HEK293 (cell line): ENCODE data around the gene TMEM88.

ENCODE experiments used
- CTCF ChIA-PET: fragments of 350-600 bp; formaldehyde crosslinking; extraction: SDS; loops from one replicate; lab custom pipeline; 2021; ENCODE audit warnings: antibody characterized with exemption; lab: Yijun Ruan, JAX
- POLR2A ChIA-PET: fragments of 300-600 bp; formaldehyde crosslinking; extraction: SDS; loops from one replicate; lab custom pipeline; 2020; ENCODE audit warnings: antibody characterized with exemption, inconsistent platforms; lab: Yijun Ruan, JAX
- H3K27ac ChIP-seq: fragments of 200-500 bp; sonication (Bioruptor generic); 2 replicates; pipeline ENCODE4 v1.5.1; 2014; ENCODE audit warnings: low read depth, low read length, control low read depth, inconsistent platforms; ENCODE audit errors: extremely low read depth
- H3K36me3 ChIP-seq, 2 experiments: fragments of 200-500 bp in 1 of 2; sonication (Bioruptor generic) in 1 of 2; 1 replicate in 1 of 2; 2 replicates in 1 of 2; pipeline ENCODE4 v1.5.1; 2014 to 2017; ENCODE audit warnings: inconsistent platforms in 2 of 2, low read length in 2 of 2; ENCODE audit not compliant: control insufficient read depth in 2 of 2, insufficient read depth in 1 of 2
- H3K4me1 ChIP-seq: fragments of 200-500 bp; sonication (Bioruptor generic); 2 replicates; pipeline ENCODE4 v1.5.1; 2014; ENCODE audit warnings: mild to moderate bottlenecking, low read length, inconsistent platforms; ENCODE audit not compliant: control insufficient read depth, insufficient read depth
- H3K4me3 ChIP-seq: 2 replicates; pipeline ENCODE4 v1.5.1; 2011; ENCODE audit warnings: low read depth, mild to moderate bottlenecking, control low read depth, low read length, moderate library complexity
- H3K9me3 ChIP-seq: fragments of 200-500 bp; sonication (Bioruptor generic); 2 replicates; pipeline ENCODE4 v1.5.1; 2014; ENCODE audit warnings: low read depth, low read length, inconsistent platforms; ENCODE audit not compliant: control insufficient read depth, insufficient read depth
- BCL11B ChIP-seq: fragments of 450-650 bp; formaldehyde crosslinking; IDR thresholded peaks from 2 replicates; pipeline ENCODE4 v1.5.1; 2016; ENCODE audit warnings: low read depth, missing biosample characterization, missing genetic modification characterization
- HOXD13 ChIP-seq: sonication (generic); formaldehyde crosslinking; IDR thresholded peaks from 2 replicates; pipeline ENCODE4 v1.8.0; 2022; ENCODE audit warnings: missing genetic modification reagents, borderline replicate concordance
- KLF10 ChIP-seq: fragments of 450-650 bp; IDR thresholded peaks from 2 replicates; pipeline ENCODE4 v1.5.1; 2018; ENCODE audit warnings: missing biosample characterization, mild to moderate bottlenecking, missing genetic modification characterization
- KLF8 ChIP-seq: fragments of 450-650 bp; formaldehyde crosslinking; IDR thresholded peaks from 2 replicates; pipeline ENCODE4 v1.5.1; 2016; ENCODE audit warnings: missing biosample characterization, missing genetic modification characterization
- KLF9 ChIP-seq: fragments of 450-650 bp; formaldehyde crosslinking; IDR thresholded peaks from 2 replicates; pipeline ENCODE4 v1.5.1; 2016; ENCODE audit warnings: missing biosample characterization, missing genetic modification characterization, low read depth
- SP3 ChIP-seq: fragments of 450-650 bp; formaldehyde crosslinking; IDR thresholded peaks from 2 replicates; pipeline ENCODE4 v1.5.1; 2016; ENCODE audit warnings: missing biosample characterization, missing genetic modification characterization
- SP7 ChIP-seq: fragments of 450-650 bp; formaldehyde crosslinking; IDR thresholded peaks from 2 replicates; pipeline ENCODE4 v1.5.1; 2016; ENCODE audit warnings: missing biosample characterization, missing genetic modification characterization
- ZEB2 ChIP-seq: fragments of 450-650 bp; formaldehyde crosslinking; IDR thresholded peaks from 2 replicates; pipeline ENCODE4 v1.5.1; 2016; ENCODE audit warnings: missing biosample characterization, missing genetic modification characterization
- ZFP69B ChIP-seq: fragments of 450-650 bp; formaldehyde crosslinking; IDR thresholded peaks from 2 replicates; pipeline ENCODE4 v1.5.1; 2016; ENCODE audit warnings: missing biosample characterization, missing genetic modification characterization
- ZNF10 ChIP-seq: fragments of 450-650 bp; formaldehyde crosslinking; IDR thresholded peaks from 2 replicates; pipeline ENCODE4 v1.5.1; 2017; ENCODE audit warnings: missing biosample characterization, missing genetic modification characterization
- ZNF157 ChIP-seq: fragments of 450-650 bp; formaldehyde crosslinking; IDR thresholded peaks from 2 replicates; pipeline ENCODE4 v1.5.1; 2016; ENCODE audit warnings: missing biosample characterization, missing genetic modification characterization
- ZNF184 ChIP-seq: fragments of 450-650 bp; IDR thresholded peaks from 2 replicates; pipeline ENCODE4 v1.5.1; 2018; ENCODE audit warnings: missing biosample characterization, mild to moderate bottlenecking, missing genetic modification characterization
- ZNF211 ChIP-seq: fragments of 450-650 bp; formaldehyde crosslinking; IDR thresholded peaks from 2 replicates; pipeline ENCODE4 v1.5.1; 2016; ENCODE audit warnings: low read depth, missing biosample characterization, missing genetic modification characterization
- ZNF292 ChIP-seq: fragments of 450-650 bp; formaldehyde crosslinking; IDR thresholded peaks from 2 replicates; pipeline ENCODE4 v1.5.1; 2016; ENCODE audit warnings: low read depth, missing biosample characterization, missing genetic modification characterization, borderline replicate concordance
- ZNF335 ChIP-seq: fragments of 450-650 bp; formaldehyde crosslinking; conservative IDR thresholded peaks from 2 replicates; pipeline ENCODE4 v1.5.1; 2016; ENCODE audit warnings: missing biosample characterization, missing genetic modification characterization
- ZNF354C ChIP-seq: fragments of 450-650 bp; formaldehyde crosslinking; IDR thresholded peaks from 2 replicates; pipeline ENCODE4 v1.5.1; 2016; ENCODE audit warnings: missing biosample characterization, missing genetic modification characterization, low read depth, borderline replicate concordance
- ZNF394 ChIP-seq: fragments of 450-650 bp; formaldehyde crosslinking; IDR thresholded peaks from 2 replicates; pipeline ENCODE4 v1.5.1; 2016; ENCODE audit warnings: missing biosample characterization, missing genetic modification characterization, mild to moderate bottlenecking, moderate library complexity, borderline replicate concordance
- ZNF701 ChIP-seq: fragments of 450-650 bp; formaldehyde crosslinking; IDR thresholded peaks from 2 replicates; pipeline ENCODE4 v1.5.1; 2016; ENCODE audit warnings: missing biosample characterization, missing genetic modification characterization
- TF ChIP-seq, protein P1 (sequence below): fragments of 450-650 bp; formaldehyde crosslinking; IDR thresholded peaks from 2 replicates; pipeline ENCODE4 v1.5.1; 2017; ENCODE audit warnings: missing biosample characterization, missing genetic modification characterization
- TF ChIP-seq, protein P2 (sequence below): IDR thresholded peaks from 2 replicates; pipeline ENCODE4 v1.6.1; 2011; ENCODE audit warnings: mild to moderate bottlenecking, low read depth, low read length, borderline replicate concordance
- TF ChIP-seq, protein P3 (sequence below): fragments of 450-650 bp; formaldehyde crosslinking; IDR thresholded peaks from 2 replicates; pipeline ENCODE4 v1.5.1; 2016; ENCODE audit warnings: missing biosample characterization, missing genetic modification characterization
- TF ChIP-seq, protein P4 (sequence below): fragments of 450-650 bp; formaldehyde crosslinking; IDR thresholded peaks from 2 replicates; pipeline ENCODE4 v1.5.1; 2016; ENCODE audit warnings: missing biosample characterization, missing genetic modification characterization
- TF ChIP-seq, protein P5 (sequence below): fragments of 450-650 bp; formaldehyde crosslinking; IDR thresholded peaks from 2 replicates; pipeline ENCODE4 v1.5.1; 2016; ENCODE audit warnings: missing biosample characterization, missing genetic modification characterization

The TMEM88 gene

DNA sequence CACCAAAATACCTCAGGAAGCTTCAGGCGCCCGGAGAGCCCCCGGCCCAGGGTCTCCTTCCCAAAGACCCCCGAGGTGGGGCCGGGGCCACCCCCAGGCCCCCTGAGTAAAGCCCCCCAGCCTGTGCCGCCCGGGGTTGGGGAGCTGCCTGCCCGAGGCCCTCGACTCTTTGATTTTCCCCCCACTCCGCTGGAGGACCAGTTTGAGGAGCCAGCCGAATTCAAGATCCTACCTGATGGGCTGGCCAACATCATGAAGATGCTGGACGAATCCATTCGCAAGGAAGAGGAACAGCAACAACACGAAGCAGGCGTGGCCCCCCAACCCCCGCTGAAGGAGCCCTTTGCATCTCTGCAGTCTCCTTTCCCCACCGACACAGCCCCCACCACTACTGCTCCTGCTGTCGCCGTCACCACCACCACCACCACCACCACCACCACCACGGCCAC, 6.7 kb upstream of the TMEM88 start (continued):
- TF ChIP-seq, protein P1, sequence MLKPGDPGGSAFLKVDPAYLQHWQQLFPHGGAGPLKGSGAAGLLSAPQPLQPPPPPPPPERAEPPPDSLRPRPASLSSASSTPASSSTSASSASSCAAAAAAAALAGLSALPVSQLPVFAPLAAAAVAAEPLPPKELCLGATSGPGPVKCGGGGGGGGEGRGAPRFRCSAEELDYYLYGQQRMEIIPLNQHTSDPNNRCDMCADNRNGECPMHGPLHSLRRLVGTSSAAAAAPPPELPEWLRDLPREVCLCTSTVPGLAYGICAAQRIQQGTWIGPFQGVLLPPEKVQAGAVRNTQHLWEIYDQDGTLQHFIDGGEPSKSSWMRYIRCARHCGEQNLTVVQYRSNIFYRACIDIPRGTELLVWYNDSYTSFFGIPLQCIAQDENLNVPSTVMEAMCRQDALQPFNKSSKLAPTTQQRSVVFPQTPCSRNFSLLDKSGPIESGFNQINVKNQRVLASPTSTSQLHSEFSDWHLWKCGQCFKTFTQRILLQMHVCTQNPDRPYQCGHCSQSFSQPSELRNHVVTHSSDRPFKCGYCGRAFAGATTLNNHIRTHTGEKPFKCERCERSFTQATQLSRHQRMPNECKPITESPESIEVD (tag by site-specific recombination): no peak
- no peak for TF ChIP-seq ZNF10
- TF ChIP-seq ZNF184 (tag by site-specific recombination): no peak
- no peak for TF ChIP-seq SP3 (tag by site-specific recombination)
- TF ChIP-seq, protein P2, sequence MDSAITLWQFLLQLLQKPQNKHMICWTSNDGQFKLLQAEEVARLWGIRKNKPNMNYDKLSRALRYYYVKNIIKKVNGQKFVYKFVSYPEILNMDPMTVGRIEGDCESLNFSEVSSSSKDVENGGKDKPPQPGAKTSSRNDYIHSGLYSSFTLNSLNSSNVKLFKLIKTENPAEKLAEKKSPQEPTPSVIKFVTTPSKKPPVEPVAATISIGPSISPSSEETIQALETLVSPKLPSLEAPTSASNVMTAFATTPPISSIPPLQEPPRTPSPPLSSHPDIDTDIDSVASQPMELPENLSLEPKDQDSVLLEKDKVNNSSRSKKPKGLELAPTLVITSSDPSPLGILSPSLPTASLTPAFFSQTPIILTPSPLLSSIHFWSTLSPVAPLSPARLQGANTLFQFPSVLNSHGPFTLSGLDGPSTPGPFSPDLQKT: no peak
- TF ChIP-seq, all 188 proteins: peak for 0

DNA sequence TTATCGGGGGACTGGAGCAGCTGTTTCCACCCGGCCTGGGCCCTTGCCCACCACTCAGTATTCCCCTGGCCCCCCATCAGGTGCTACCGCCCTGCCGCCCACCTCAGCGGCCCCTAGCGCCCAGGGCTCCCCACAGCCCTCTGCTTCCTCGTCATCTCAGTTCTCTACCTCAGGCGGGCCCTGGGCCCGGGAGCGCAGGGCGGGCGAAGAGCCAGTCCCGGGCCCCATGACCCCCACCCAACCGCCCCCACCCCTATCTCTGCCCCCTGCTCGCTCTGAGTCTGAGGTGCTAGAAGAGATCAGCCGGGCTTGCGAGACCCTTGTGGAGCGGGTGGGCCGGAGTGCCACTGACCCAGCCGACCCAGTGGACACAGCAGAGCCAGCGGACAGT, 6.1 kb upstream of the TMEM88 start:
- Histone ChIP-seq H3K9me3 (no peaks in the 10 kb centered on the region), H3K4me1 (peaks cover 5% of the 10 kb centered on the region), H3K36me3 (peaks cover 19 to 74% of the 10 kb centered on the region in 2 experiments), H3K4me3 (no peak overlapping the region), H3K27ac (no peak overlapping the region)
- CTCF ChIA-PET: interaction anchor here (0.5 to 1.5 kb wide), 4 partner anchors 13 to 404 kb away, joined by 3 to 5 read pairs (median 4); no protein-coding TSS in a partner anchor
- TF ChIP-seq, protein P3, sequence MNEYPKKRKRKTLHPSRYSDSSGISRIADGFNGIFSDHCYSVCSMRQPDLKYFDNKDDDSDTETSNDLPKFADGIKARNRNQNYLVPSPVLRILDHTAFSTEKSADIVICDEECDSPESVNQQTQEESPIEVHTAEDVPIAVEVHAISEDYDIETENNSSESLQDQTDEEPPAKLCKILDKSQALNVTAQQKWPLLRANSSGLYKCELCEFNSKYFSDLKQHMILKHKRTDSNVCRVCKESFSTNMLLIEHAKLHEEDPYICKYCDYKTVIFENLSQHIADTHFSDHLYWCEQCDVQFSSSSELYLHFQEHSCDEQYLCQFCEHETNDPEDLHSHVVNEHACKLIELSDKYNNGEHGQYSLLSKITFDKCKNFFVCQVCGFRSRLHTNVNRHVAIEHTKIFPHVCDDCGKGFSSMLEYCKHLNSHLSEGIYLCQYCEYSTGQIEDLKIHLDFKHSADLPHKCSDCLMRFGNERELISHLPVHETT: no peak
- no peak for TF ChIP-seq KLF10 (tag by site-specific recombination)
- no peak for TF ChIP-seq ZNF157 (tag by site-specific recombination)
- no peak for TF ChIP-seq KLF9 (tag by site-specific recombination)
- TF ChIP-seq HOXD13 (CRISPR knock-in tag): no peak
- TF ChIP-seq ZNF292 (tag by site-specific recombination): no peak
- no peak for TF ChIP-seq SP7 (tag by site-specific recombination)
- TF ChIP-seq, protein P1 (tag by site-specific recombination): no peak
- TF ChIP-seq ZFP69B (tag by site-specific recombination): no peak
- TF ChIP-seq ZNF394 (tag by site-specific recombination): no peak
- TF ChIP-seq ZNF335 (tag by site-specific recombination): no peak
- TF ChIP-seq ZEB2 (tag by site-specific recombination): no peak
- TF ChIP-seq ZNF211 (tag by site-specific recombination): no peak
- TF ChIP-seq ZNF701: no peak
- TF ChIP-seq, protein P4, sequence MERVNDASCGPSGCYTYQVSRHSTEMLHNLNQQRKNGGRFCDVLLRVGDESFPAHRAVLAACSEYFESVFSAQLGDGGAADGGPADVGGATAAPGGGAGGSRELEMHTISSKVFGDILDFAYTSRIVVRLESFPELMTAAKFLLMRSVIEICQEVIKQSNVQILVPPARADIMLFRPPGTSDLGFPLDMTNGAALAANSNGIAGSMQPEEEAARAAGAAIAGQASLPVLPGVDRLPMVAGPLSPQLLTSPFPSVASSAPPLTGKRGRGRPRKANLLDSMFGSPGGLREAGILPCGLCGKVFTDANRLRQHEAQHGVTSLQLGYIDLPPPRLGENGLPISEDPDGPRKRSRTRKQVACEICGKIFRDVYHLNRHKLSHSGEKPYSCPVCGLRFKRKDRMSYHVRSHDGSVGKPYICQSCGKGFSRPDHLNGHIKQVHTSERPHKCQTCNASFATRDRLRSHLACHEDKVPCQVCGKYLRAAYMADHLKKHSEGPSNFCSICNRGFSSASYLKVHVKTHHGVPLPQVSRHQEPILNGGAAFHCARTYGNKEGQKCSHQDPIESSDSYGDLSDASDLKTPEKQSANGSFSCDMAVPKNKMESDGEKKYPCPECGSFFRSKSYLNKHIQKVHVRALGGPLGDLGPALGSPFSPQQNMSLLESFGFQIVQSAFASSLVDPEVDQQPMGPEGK (tag by site-specific recombination): no peak
- TF ChIP-seq KLF8 (tag by site-specific recombination): no peak
- TF ChIP-seq, protein P5, sequence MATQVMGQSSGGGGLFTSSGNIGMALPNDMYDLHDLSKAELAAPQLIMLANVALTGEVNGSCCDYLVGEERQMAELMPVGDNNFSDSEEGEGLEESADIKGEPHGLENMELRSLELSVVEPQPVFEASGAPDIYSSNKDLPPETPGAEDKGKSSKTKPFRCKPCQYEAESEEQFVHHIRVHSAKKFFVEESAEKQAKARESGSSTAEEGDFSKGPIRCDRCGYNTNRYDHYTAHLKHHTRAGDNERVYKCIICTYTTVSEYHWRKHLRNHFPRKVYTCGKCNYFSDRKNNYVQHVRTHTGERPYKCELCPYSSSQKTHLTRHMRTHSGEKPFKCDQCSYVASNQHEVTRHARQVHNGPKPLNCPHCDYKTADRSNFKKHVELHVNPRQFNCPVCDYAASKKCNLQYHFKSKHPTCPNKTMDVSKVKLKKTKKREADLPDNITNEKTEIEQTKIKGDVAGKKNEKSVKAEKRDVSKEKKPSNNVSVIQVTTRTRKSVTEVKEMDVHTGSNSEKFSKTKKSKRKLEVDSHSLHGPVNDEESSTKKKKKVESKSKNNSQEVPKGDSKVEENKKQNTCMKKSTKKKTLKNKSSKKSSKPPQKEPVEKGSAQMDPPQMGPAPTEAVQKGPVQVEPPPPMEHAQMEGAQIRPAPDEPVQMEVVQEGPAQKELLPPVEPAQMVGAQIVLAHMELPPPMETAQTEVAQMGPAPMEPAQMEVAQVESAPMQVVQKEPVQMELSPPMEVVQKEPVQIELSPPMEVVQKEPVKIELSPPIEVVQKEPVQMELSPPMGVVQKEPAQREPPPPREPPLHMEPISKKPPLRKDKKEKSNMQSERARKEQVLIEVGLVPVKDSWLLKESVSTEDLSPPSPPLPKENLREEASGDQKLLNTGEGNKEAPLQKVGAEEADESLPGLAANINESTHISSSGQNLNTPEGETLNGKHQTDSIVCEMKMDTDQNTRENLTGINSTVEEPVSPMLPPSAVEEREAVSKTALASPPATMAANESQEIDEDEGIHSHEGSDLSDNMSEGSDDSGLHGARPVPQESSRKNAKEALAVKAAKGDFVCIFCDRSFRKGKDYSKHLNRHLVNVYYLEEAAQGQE: no peak
- TF ChIP-seq ZNF354C (tag by site-specific recombination): no peak
- TF ChIP-seq BCL11B (tag by site-specific recombination): no peak
- POLR2A ChIA-PET: no interaction called here
